ENCODE data around the gene LRP2BP. TPM values are rescaled to one million over a fixed set of nuclear protein-coding genes. Genes with fewer than 3 reads are reported as not detected.

Gene LRP2BP
- total RNA-seq (1 to 10 TPM; 2.0 to 5.9 (median 3.7) TPM), polyA plus RNA-seq (1 to 10 TPM in 1 of 2 donors, under 1 TPM in 1; 0.77 to 1.6 TPM)
- long read RNA-seq, donor 1, partial matches to known transcripts: 0 of 7 reads
- long read RNA-seq, donor 1, other reads (novel, unspliced or antisense): 7 of 7 reads
- long read RNA-seq, donor 2, partial matches to known transcripts: 0 of 38 reads
- long read RNA-seq, donor 2, other reads (novel, unspliced or antisense): 38 of 38 reads
- long read RNA-seq, donor 3, partial matches to known transcripts: 0 of 5 reads
- long read RNA-seq, donor 3, other reads (novel, unspliced or antisense): 5 of 5 reads

- no peaks in the 10 kb centered on the region for H3K9me3 ChIP-seq
- TF ChIP-seq, protein P1, sequence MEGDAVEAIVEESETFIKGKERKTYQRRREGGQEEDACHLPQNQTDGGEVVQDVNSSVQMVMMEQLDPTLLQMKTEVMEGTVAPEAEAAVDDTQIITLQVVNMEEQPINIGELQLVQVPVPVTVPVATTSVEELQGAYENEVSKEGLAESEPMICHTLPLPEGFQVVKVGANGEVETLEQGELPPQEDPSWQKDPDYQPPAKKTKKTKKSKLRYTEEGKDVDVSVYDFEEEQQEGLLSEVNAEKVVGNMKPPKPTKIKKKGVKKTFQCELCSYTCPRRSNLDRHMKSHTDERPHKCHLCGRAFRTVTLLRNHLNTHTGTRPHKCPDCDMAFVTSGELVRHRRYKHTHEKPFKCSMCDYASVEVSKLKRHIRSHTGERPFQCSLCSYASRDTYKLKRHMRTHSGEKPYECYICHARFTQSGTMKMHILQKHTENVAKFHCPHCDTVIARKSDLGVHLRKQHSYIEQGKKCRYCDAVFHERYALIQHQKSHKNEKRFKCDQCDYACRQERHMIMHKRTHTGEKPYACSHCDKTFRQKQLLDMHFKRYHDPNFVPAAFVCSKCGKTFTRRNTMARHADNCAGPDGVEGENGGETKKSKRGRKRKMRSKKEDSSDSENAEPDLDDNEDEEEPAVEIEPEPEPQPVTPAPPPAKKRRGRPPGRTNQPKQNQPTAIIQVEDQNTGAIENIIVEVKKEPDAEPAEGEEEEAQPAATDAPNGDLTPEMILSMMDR (IDR thresholded peaks at IDR 0.05): no peak
- TF ChIP-seq POLR2A (IDR thresholded peaks at IDR 0.05): no peak
- no peak for TF ChIP-seq EP300 (IDR thresholded peaks at IDR 0.05)
- peaks cover 3% of the 10 kb centered on the region for H3K4me1 ChIP-seq (ENCODE audit: insufficient read depth)
- peak within 1 kb of the TSS; percentile 98 to 99 for H3K27ac ChIP-seq
- peak within 1 kb of the TSS; percentile 91 for H3K4me3 ChIP-seq
- intact Hi-C loops (cut with DNase I): loop anchor here (5.0 to 10.0 kb wide), 3 partner anchors 181 to 193 kb away; partner anchors contain the start of genes CFAP97 (in 3 of the 4) and SNX25 (in 2 of the 4)
- no peaks in the 10 kb centered on the region for H3K27me3 ChIP-seq
- DNase-seq: no peak
- H3K36me3 ChIP-seq: no peaks in the 10 kb centered on the region
- WGBS, 3 donors: 1 to 6% (median 1%) methylated on average over 12 of the region's 12 CpGs
Observed at GRCh38 chr4:185395238-185395955, at the start of gene LRP2BP. LRP2BP (minus strand) TSS chr4:185395924; CDS start chr4:185378186, 17,738 bp downstream.

GRCh38 chr4:185445209-185445608 is 49.5 kb upstream of the LRP2BP start:
- no peak for DNase-seq
- TF ChIP-seq, protein P1 (IDR thresholded peaks at IDR 0.05): no peak
- TF ChIP-seq POLR2A (IDR thresholded peaks at IDR 0.05) (no peak), EP300 (IDR thresholded peaks at IDR 0.05) (no peak)
- Histone ChIP-seq H3K9me3 (no peaks in the 10 kb centered on the region), H3K36me3 (no peaks in the 10 kb centered on the region), H3K27ac (no peak overlapping the region), H3K27me3 (no peaks in the 10 kb centered on the region), H3K4me1 (ENCODE audit: insufficient read depth) (no peaks in the 10 kb centered on the region), H3K4me3 (no peak overlapping the region)
- intact Hi-C loops (cut with DNase I): no loop called here
- 93 to 99% (median 97%) methylated on average over 2 of the region's 2 CpGs for WGBS, 3 donors

GRCh38 chr4:185441479-185441878 is 45.8 kb upstream of the LRP2BP start:
- H3K27ac ChIP-seq: no peak overlapping the region
- H3K9me3 ChIP-seq: no peaks in the 10 kb centered on the region
- TF ChIP-seq, protein P1 (IDR thresholded peaks at IDR 0.05): no peak
- TF ChIP-seq EP300 (IDR thresholded peaks at IDR 0.05) (no peak), POLR2A (IDR thresholded peaks at IDR 0.05) (no peak)
- no peaks in the 10 kb centered on the region for H3K36me3 ChIP-seq
- intact Hi-C loops (cut with DNase I): no loop called here
- DNase-seq: no peak
- WGBS, 3 donors: 94 to 95% (median 95%) methylated on average over 2 of the region's 2 CpGs
- no peaks in the 10 kb centered on the region for H3K4me1 ChIP-seq (ENCODE audit: insufficient read depth)
- H3K4me3 ChIP-seq: no peak overlapping the region
- H3K27me3 ChIP-seq: no peaks in the 10 kb centered on the region

DNA sequence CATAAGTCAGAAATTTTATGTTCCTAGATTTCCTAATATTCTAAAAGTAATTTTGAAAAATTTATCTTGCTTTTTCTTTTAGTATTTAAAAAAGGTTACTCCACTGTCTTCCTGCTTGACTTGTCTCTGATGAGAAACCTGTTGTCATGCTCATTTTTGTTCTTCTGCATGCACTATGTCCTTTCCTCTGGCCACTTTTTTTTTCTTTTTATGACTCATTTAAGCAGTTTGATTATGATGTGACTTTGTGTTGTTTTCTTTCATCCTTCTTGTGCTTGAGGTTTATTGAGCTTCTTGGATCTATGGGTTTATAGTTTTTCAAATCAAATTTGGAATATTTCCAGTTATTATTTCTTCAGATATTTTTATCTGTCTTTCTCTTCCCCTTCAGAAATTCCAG is 42.1 kb upstream of the LRP2BP start:
- Histone ChIP-seq H3K27me3 (no peaks in the 10 kb centered on the region), H3K27ac (no peak overlapping the region), H3K4me3 (no peak overlapping the region), H3K9me3 (no peaks in the 10 kb centered on the region), H3K36me3 (no peaks in the 10 kb centered on the region), H3K4me1 (ENCODE audit: insufficient read depth) (no peaks in the 10 kb centered on the region)
- TF ChIP-seq POLR2A (IDR thresholded peaks at IDR 0.05) (no peak), EP300 (IDR thresholded peaks at IDR 0.05) (no peak)
- TF ChIP-seq, protein P1 (IDR thresholded peaks at IDR 0.05): no peak
- intact Hi-C loops (cut with DNase I): no loop called here
- DNase-seq: no peak
